Islet of Langerhans (tissue), 1 donor: ENCODE data around the gene SMIM3.
"Not testable (repeated sequence)": the region's sequence is repeated elsewhere in the genome, so short reads cannot be mapped to it uniquely, and the experiment has no call there.

Experiments used
- FAIRE-seq: peaks from one replicate; lab custom pipeline; 2011; peaks lifted over from hg19 to GRCh38; lab: Jason Lieb, UNC

SMIM3 gene

DNA sequence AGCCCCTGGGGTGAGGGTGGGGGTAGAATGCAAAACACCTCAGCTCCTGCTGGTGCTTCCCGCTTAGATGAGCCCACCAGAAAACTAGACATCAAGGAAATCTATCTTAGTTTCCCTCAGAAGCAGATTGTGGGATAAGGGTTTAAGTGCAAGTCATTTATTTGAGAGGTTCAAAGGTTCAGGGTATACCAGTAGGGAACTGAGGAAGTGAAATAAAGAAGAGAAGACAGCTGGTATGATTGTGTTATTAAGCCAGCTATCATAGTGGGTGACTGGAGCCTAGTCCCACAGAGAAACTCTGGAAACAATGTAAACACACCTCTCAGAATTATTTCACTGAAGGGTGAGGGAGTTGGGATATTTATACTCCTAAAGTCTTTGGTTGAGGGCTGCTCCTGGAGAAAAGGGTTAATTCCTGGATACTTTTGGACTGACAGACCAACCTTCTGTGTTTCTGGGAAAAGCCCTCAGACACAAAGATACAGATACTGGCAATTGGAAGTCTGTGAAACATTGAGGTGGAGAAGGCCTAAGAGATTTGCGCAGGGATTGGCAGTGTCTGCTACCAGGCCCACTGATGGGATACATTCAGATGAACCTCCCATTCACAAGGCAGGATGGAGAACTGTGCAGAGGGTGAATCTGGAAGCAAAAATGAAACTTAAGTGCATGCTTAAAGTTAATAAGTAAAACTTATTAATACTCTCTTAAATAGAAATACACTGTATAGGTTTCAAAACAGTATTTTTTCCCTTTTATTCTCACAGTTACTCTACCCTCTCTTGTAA is 13.4 kb upstream of the SMIM3 start:
- no peak for FAIRE-seq

DNA sequence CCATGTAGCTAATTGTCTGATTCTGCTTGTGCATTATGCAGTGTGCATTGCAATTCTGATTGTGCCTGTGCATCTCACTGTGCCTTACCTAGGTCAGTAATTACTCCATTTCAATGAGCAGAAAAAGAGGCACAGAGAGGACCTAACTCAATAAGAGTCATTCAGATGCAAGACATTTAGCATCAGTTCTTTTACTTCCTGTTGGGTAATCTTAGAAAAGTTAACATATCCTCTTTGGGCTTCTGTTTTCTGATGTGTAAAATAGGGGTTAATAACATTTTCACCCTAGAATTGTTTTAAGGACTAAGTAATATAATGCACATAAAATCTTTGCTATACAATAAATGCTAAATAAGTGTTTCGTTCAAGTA is 12.8 kb upstream of the SMIM3 start:
- no peak for FAIRE-seq

DNA sequence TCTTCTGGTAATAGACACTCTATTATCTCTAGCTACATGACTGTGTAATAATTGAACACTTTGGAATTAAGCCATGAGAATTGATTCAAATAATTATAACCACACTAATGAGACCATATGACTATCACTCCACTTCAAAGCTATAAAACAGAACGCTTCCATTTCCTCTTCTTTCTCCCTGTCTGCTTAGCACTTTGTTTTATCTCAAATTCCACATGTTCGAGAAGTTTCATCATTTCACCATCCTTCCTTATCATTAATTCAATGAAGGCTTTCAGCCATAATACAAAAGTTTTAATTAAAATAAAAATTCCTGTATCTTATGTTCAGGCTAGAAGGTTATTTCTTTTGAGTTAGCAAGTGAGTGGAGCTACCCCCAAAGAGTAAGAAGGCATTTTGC is 12.3 kb upstream of the SMIM3 start:
- no peak for FAIRE-seq

DNA sequence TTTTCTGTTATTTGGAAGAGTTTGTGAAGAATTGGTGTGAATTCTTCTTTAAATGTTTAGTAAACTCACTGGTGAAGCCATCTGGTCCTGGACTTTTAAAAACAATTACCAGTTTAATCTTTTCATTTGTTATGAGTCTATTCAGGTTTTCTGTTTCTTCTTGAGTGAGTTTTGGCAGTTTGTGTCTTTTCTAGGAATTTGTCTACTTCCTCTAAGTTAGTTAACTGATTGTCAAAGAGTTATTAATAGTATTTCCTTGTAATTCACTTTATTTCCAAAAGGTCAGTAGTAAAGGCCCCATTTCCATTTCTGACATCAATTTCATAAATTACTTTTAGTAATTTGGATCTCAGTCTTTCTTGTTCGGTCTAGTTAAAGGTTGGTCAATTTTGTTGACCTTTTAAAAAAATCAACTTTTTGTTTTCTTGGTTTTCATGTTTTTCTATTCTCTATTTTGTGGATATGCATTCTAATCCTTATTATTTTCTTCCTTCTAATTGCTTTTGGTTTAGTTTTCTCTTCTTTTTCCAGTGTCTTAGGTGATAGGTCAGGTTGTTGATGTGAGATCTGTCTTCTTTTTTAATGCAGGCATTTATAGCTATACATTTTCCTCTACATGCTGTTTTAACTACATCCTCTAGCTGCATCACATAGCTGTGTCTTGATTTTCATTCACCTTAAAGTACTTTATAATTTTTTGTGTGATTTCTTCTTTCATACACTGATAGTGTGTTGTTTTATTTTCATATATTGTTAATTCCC is 7.3 kb upstream of the SMIM3 start:
- FAIRE-seq, result no peak

DNA sequence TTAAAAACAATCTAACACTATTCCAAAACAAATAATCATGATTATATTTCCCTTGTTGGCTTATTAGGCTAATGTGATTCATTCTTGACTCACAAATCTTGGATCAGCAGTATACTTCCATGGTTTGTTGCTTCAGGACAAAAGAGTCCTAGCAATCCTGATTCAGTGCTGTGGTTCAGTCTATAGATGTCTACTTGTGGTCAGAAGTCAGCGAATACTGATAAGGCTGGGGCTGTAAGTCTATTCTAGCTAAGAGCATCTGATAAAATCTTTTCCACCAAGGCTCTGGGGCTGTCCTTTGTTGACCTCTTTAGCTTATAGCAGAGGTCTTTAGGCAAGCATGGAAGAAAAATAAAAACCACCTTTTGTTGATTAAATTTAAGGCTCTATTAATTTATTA is 4.4 kb upstream of the SMIM3 start:
- FAIRE-seq, result no peak

DNA sequence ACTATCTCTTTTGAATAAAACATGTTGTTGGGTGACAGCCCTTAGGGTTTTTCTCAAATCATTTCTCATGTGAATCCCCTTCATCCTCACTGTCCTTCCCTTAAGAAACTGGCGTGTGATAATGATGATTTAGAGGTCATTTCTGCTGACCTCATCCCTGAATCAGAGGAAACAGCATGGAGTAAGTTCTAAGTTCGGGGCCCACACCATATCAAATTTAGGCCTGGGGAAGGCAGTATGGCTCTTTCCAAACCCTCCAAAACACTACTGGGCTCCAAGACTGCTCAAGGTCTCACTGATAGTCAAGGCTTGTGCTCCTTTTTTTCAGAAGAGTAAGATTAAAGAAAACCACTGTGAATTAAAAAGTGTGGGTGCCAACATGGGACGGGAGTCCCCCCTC is 872 bp upstream of the SMIM3 start:
- no peak for FAIRE-seq

DNA sequence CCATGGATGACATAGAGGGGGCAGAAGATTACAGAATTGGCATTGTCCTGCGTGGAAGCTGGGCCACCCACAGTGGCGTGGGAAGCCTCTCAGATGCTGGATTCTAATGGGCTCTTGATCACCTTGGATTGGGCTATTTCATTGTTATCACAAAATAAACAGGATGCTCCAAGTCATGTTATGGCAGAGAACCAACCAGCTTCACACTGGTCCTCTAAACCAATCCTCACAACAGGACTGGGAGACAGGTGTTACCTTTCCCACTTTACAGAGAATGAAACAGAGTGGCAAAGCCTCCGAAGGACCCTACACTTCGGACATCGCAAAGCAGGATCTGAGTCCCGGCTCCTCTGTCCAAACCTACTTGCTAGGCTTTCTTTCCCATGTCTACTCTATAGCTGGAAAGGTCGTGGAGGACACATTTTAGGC is 455 bp upstream of the SMIM3 start:
- FAIRE-seq, result no peak

DNA sequence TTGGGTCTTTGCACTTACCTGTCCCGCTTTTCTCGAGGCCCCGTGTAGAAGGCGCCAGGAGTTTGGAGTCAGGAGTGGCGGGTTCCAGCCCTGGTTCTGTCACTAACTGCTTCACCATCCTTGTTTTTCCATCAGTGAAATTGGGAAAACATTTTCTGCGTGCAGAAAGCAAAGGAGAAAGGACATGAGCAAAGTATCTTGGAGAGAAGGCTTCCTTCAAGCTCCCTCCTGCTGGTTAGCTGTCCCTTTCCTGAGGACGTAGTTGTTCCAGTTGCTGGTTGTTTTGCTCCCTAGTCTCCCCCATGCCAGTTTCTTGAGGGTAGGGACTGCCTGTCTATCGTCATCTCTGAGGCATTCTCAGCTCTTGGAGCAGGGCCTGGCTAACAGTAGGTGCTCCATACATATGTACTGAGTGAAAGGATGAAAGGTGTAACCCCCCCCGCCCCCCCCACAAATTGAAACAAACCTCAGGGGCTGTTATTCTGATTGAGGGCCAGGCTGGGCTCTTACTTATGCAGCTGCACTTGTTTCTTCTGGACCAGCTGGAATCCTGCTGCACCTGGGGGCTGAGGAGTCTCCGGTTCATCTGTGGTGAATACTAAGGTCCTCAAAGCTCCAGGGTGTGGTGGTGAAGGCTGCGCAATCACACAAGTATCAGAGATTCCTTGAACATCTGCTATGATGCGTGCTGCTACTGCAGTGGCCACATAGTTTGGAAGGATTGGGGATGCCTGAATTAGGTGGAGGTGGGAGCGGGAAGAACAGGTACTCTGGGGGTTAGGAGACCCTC is 1.0 kb downstream of the SMIM3 start:
- no peak for FAIRE-seq

DNA sequence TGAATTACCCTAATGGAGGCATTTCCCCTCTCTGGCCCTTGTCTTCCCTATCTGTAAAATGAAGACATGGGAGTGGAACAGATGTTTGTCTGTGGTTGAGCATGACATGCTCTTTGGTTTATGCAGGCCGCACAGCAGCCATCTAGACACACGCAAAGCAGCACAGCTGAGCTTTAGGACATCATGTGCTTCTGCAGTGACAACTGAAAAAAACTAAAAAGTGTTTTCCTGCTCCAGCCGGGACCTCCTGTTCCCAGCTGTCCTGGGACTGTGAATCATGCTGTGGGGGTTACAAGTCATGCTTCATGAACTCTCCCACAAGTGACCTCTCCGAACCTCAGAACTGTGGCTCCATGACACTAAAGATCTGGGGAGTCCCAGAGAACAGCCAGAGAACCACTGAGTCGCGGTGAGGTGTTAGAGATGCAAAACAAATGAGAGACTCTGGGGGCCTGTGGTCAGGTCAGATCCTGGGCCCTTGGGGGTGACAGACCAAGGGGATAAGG is 1.7 kb downstream of the SMIM3 start:
- no peak for FAIRE-seq

DNA sequence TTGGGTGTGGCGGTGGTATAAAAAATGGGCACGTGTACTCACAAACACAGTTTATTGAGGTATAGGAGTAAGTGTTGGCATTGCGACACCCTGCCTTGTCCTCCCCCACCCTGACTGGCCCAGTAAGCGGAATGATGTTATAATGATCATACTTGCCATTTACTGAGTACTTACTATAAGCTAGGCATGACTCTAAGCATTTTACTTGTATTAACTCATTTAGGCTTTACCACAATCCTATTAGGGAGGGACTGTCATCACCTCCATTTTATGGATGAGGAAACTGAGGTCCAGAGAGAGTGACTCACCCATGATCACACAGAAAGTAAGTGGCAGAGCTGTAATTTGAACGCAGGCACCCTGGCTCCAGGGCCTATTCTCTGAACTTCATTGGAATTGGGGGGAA is 2.3 kb downstream of the SMIM3 start:
- no peak for FAIRE-seq

DNA sequence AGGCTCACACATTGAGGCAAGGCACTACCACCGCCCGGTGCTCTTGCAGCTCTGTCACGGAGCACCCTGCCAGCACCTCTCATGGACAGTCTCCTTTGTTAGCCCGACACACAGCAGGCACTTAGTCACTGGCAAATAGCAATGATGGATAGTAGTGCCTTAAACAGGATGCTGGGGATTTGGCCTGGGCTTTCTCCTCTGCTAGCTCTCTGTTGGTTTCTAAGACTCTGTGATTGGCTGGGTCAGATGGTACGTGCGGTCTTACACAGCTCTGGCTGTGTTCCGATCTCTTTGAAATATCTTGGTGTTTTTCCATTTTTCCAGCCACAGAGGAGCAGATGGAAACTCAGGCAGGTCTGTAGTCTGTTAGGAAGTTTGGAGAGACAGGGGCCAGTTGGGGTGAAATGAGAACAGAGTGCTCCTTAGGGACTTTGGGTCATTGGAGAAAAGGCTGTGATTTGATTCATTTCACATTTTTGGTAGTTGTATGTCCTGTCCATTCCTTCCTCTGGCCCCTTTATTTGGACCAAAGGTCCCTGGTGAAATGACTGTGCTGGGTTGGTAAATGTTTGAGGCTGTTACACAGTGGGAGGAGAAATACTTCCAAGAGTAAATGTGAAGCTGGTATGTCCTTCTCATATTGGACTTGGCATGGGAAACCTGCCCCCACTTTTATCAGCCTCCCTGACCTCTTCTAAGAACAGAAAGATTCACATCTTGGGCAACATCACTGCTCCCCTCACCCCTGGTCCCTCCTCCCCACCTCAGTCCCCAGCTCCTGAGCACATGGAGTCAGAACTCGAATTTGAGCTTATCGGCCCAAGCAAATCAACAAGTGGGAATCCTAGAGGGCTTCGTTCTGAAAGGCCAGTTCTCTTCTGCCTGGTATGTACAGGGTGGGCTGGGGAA is 3.4 kb downstream of the SMIM3 start:
- no peak for FAIRE-seq

DNA sequence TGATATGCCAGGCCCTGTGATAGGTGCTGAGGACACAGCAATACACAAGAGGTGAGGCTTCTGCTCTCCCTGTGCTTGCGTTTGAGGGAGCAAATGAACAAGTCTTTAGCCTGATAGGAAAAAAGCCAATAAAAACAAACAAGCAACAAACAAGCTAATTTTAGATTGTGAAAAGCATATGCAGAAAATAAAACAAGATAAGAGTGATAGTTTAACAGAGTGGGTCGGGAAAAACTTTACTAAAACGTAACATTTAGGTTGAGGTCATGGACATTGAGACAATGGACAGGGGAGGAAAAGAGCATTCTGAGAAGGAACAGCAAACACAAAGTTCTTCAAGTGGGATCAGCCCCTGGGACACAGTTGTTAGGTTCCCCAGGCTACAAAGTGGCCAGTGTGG is 4.3 kb downstream of the SMIM3 start:
- FAIRE-seq, result no peak

DNA sequence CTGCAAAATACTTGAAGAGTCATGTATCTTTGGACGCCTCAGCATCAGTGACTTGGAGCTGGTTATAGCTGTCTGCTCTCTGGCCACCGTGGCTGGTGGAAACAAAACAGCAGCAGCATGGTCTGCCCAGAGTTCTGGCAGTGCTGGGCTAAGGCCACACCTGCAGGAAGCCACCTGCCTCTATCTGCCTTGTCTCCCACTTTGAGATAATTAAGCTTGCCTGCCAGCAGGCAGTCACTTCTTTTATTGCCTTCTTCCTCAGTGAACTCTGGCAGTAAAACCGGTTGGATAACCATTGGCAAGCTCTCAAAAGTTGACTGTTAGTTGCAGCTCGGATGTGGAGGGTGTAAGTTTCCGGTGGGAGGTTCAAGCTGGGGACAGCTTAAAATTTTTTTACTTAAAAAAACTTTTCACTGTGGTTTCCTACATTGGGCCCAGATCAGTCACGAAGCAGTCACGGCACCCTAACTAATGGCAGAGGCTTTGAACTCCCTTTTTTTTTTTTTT is 4.9 kb downstream of the SMIM3 start:
- no peak for FAIRE-seq

DNA sequence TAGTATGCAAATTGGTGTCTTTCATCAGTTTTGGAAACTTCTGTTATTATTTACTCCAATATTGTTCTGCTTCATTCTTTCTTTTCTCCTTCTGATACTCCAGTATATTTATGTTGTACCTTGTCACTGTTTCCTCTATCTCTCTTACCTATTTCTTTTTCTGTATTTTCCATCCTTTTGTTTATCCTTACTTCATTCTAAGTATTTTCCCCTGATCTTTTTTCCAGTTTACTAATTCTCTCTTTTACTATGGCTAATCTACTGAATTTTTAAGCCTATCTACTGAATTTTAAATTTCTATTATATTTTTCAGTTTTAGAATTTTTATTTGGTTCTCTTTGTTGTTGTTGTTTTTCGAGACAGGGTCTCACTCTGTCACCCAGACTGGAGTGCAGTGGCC is 7.4 kb downstream of the SMIM3 start:
- no peak for FAIRE-seq

DNA sequence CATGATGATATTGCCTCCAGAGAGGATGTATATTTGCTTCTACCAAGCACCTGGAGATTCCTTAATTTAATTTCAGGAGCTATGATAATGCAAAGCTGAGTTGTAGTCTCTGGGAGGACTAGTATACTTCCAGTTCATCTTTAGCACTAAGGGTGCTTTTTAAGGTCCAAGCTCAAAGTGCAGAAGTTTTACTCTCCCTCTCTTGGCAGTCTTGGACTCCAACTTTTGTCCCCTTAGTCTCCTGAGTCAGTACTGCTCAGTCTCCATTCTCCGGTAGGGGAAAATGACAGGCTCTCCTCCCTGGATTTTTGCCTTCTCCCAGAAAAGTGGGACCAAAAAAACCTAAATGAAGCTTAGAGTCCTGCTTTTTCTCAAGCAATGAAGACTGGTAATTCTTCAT is 8.3 kb downstream of the SMIM3 start:
- FAIRE-seq, result no peak

DNA sequence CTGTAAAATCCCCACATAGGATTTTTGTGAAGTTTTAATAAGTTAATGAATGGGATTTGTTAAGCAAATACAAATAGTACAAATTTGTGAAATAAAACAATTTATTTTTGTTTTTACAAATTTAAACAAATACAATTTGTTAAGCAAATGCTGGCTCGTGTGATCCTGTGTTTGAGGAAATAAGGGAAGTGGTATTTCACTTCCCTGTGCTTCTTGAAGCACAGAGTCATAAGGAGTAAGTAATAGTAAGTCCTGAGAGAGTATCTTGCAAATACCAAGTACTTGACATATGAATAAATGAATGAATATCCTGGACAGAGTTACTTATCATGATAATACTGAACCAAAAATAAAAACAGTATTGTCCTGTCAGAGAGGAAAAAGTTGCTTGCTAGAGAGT is 9.1 kb downstream of the SMIM3 start:
- FAIRE-seq, result no peak

DNA sequence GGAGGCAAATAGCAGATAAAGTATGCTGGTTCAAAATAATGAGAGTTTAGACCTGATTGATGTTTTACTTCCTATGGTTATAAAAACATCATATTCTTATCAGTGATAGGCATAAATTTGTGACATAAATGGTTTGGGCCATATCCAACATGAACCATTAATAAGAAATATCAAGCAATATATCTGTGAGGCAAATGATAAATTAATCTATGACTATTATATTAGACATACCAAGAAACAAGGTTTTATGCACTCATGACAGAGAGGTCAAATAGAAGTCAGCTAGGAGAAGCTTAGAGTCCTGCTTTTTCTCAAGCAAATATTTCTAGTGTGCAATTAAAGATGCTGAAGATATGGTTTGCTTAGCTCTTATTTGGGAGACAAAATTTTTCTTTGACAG is 10.4 kb downstream of the SMIM3 start:
- FAIRE-seq, result no peak

DNA sequence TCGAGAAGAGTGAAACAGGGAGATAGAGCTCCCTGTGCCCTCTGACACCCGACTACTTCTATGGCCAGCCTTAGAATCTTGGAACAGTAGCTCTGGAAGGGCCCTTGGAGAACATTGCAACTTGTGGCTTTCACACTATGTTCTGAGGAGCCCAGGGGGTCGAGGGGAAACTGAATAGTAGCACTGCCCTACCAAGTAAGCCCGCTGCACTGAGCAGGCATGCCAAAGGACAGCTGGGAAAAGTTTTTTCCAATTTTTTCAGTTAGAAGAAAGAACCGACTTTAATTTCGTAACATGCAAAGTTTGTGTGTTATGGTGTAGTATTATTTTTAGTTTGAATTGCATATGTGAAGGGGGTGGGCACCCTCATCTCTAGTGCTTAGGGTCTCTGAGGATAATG is 10.9 kb downstream of the SMIM3 start:
- FAIRE-seq, result no peak

DNA sequence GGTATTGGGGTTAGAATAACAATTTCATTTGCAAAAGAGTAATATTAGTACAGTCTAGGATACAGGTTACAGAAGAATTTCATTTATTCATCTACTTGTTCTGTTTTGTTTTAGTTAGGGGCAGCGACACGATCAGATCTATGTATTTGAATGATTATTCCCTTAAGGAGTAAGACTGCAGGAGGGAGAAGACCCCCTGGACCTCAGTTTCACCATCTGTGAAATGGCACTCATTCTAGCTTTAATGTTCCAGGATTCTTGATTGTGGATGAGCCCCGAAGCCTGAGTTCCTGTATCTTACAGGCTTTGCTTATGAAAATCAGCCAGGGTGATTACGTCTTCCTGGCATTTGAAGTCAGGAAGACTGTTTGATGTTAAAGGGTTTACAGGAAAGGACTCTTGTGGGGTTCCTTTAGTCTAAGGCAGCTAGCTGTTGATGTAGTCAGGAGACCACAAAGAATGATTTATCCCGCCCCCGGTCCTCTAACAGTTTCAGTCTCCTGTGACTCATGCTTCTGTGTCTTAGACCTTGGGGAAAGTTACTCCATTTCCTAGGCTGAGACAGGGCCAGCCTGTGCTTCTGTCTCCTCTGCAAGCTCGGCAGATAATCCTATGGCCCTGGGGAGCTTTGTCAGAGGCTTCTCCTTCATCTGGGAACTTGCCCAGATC is 11.5 kb downstream of the SMIM3 start:
- no peak for FAIRE-seq

DNA sequence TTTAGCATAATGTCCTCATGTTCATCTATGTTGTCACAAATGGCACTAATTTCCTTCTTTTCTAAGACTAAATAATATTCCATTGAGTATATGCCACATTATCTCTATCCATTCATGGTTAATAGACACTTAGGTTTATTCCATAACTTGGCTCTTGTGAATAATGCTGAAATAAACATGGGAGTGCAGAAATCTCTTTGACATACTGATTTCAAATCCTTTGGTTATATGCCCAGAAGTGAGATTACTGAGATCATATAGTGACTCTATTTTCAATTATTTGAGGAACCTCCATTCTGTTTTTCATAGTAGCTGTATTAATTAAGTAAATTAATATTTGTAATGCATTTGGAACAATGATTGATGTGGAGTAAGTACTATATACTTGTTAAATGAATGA is 13.0 kb downstream of the SMIM3 start:
- no peak for FAIRE-seq

DNA sequence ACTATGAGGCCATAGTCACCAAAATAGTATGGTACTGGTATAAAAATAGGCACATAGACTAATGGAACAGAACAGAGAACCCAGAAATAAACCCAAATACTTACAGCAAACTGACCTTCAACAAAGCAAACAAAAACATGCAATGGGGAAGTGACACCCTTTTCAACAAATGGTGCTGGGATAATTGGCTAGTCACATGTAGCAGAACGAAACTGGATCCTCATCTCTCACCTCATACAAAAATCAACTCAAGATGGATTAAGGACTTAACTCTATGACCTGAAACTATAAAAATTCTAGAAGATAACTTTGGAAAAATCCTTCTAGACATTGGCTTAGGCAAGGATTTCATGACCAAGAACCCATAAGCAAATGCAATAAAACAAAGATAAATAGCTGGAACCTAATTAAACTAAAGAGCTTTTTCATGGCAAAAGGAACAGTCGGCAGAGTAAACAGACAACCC is 14.9 kb downstream of the SMIM3 start:
- not testable (repeated sequence) for FAIRE-seq
